GM18519 (cell line): ENCODE data around the gene MUC4.
"Not testable (repeated sequence)": the region's sequence is repeated elsewhere in the genome, so short reads cannot be mapped to it uniquely, and the experiment has no call there.

ENCODE experiments used
- ATAC-seq: cut with Tn5 transposase; IDR thresholded peaks from one replicate; pipeline ENCODE4 v1.9.1; 2021; ENCODE audit warnings: mild to moderate bottlenecking, moderate library complexity; ENCODE audit not compliant: unreplicated experiment, low FRiP score

Gene MUC4

GRCh38 chr3:195816276-195816913 is 4.7 kb upstream of the MUC4 start:
- ATAC-seq = not testable (repeated sequence)

- no peak for ATAC-seq
Measured at GRCh38 chr3:195815169-195815771, 3.5 kb upstream of the MUC4 start.

GRCh38 chr3:195813916-195814640 is 2.3 kb upstream of the MUC4 start:
- ATAC-seq = no peak

GRCh38 chr3:195812366-195812765 is 637 bp upstream of the MUC4 start:
- ATAC-seq = no peak

GRCh38 chr3:195810455-195810845 is 1.3 kb downstream of the MUC4 start:
- no peak for ATAC-seq

- no peak for ATAC-seq
Measured at GRCh38 chr3:195809796-195810454, 1.8 kb downstream of the MUC4 start.

GRCh38 chr3:195809291-195809785 is 2.4 kb downstream of the MUC4 start:
- ATAC-seq = no peak

GRCh38 chr3:195808741-195809290 is 2.9 kb downstream of the MUC4 start:
- no peak for ATAC-seq

- ATAC-seq = no peak
Measured at GRCh38 chr3:195807681-195808121, 4.0 kb downstream of the MUC4 start.

GRCh38 chr3:195806916-195807231 is 4.9 kb downstream of the MUC4 start:
- no peak for ATAC-seq

- ATAC-seq = no peak
Measured at GRCh38 chr3:195806211-195806915, 5.4 kb downstream of the MUC4 start.

GRCh38 chr3:195805588-195805987 is 6.1 kb downstream of the MUC4 start:
- ATAC-seq = not testable (repeated sequence)

GRCh38 chr3:195805181-195805580 is 6.5 kb downstream of the MUC4 start:
- ATAC-seq = no peak

GRCh38 chr3:195803289-195803908 is 8.3 kb downstream of the MUC4 start:
- ATAC-seq = no peak

GRCh38 chr3:195802795-195803194 is 8.9 kb downstream of the MUC4 start:
- no peak for ATAC-seq

GRCh38 chr3:195802261-195802701 is 9.4 kb downstream of the MUC4 start:
- no peak for ATAC-seq

GRCh38 chr3:195801251-195802183 is 10.2 kb downstream of the MUC4 start:
- no peak for ATAC-seq

- no peak for ATAC-seq
Measured at GRCh38 chr3:195800240-195800639, 11.5 kb downstream of the MUC4 start.

- ATAC-seq = no peak
Measured at GRCh38 chr3:195796795-195797194, 14.9 kb downstream of the MUC4 start.
